ENCODE results near the gene ASTN2. TPM values are rescaled to one million over a fixed set of nuclear protein-coding genes. Genes with fewer than 3 reads are reported as not detected.

The ASTN2 gene
- total RNA-seq, 2 donors from 2014 or later, result 113 to 153 TPM

- Histone ChIP-seq H3K36me3 (no peaks in the 10 kb centered on the region), H3K9me3 (no peaks in the 10 kb centered on the region), H3K27me3 (replicated peaks; ENCODE audit: insufficient read depth) (no peaks in the 10 kb centered on the region), H3K4me3 (no peak overlapping the region), H3K4me1 (replicated peaks) (no peaks in the 10 kb centered on the region), H3K27ac (no peak overlapping the region)
- intact Hi-C loops (cut with DNase I), result no loop called here
- 38% methylated on average over 1 of the region's 1 CpG for WGBS
- no peak for DNase-seq (ENCODE audit: low spot score)
- TF ChIP-seq POLR2A (IDR thresholded peaks at IDR 0.05), result no peak
- no peak for TF ChIP-seq POLR2AphosphoS5 (IDR thresholded peaks at IDR 0.05)
- TF ChIP-seq CTCF (IDR thresholded peaks at IDR 0.05), result no peak
These were observed 322.3 kb downstream of the ASTN2 start for GRCh38 chr9:117092582-117092981.

- DNase-seq (ENCODE audit: low spot score), result no peak
- WGBS, result 58% methylated on average over 4 of the region's 4 CpGs
These were observed 323.3 kb downstream of the ASTN2 start for GRCh38 chr9:117091529-117091928.

GRCh38 chr9:117088786-117089185 lies 326.1 kb downstream of the ASTN2 start:
- no peak overlapping the region for H3K4me3 ChIP-seq
- no peaks in the 10 kb centered on the region for H3K4me1 ChIP-seq (replicated peaks)
- intact Hi-C loops (cut with DNase I), result no loop called here
- H3K36me3 ChIP-seq, result no peaks in the 10 kb centered on the region
- TF ChIP-seq CTCF (IDR thresholded peaks at IDR 0.05) (no peak), POLR2AphosphoS5 (IDR thresholded peaks at IDR 0.05) (no peak), POLR2A (IDR thresholded peaks at IDR 0.05) (no peak)
- no peak overlapping the region for H3K27ac ChIP-seq
- WGBS, result 90% methylated on average over 6 of the region's 6 CpGs
- H3K9me3 ChIP-seq, result no peaks in the 10 kb centered on the region
- no peak for DNase-seq (ENCODE audit: low spot score)
- H3K27me3 ChIP-seq (replicated peaks; ENCODE audit: insufficient read depth), result no peaks in the 10 kb centered on the region

More at GRCh38 chr9:117091529-117091928, 323.3 kb downstream of the ASTN2 start:
- no peaks in the 10 kb centered on the region for H3K4me1 ChIP-seq (replicated peaks)
- H3K27me3 ChIP-seq (replicated peaks; ENCODE audit: insufficient read depth), result no peaks in the 10 kb centered on the region
- TF ChIP-seq POLR2A (IDR thresholded peaks at IDR 0.05) (no peak), CTCF (IDR thresholded peaks at IDR 0.05) (no peak), POLR2AphosphoS5 (IDR thresholded peaks at IDR 0.05) (no peak)
- H3K36me3 ChIP-seq, result no peaks in the 10 kb centered on the region
- no peaks in the 10 kb centered on the region for H3K9me3 ChIP-seq
- intact Hi-C loops (cut with DNase I), result no loop called here
- no peak overlapping the region for H3K4me3 ChIP-seq
- no peak overlapping the region for H3K27ac ChIP-seq

GRCh38 chr9:117088140-117088539 lies 326.7 kb downstream of the ASTN2 start:
- Histone ChIP-seq H3K27ac (no peak overlapping the region), H3K4me1 (replicated peaks) (no peaks in the 10 kb centered on the region), H3K4me3 (no peak overlapping the region), H3K9me3 (no peaks in the 10 kb centered on the region), H3K27me3 (replicated peaks; ENCODE audit: insufficient read depth) (no peaks in the 10 kb centered on the region), H3K36me3 (no peaks in the 10 kb centered on the region)
- DNase-seq (ENCODE audit: low spot score), result no peak
- TF ChIP-seq POLR2AphosphoS5 (IDR thresholded peaks at IDR 0.05) (no peak), CTCF (IDR thresholded peaks at IDR 0.05) (no peak), POLR2A (IDR thresholded peaks at IDR 0.05) (no peak)
- intact Hi-C loops (cut with DNase I), result no loop called here
- WGBS, result 69% methylated on average over 4 of the region's 4 CpGs

- no peaks in the 10 kb centered on the region for H3K4me1 ChIP-seq (replicated peaks)
- H3K27ac ChIP-seq, result no peak overlapping the region
- no peak for TF ChIP-seq POLR2A (IDR thresholded peaks at IDR 0.05)
- intact Hi-C loops (cut with DNase I), result no loop called here
- H3K27me3 ChIP-seq (replicated peaks; ENCODE audit: insufficient read depth), result no peaks in the 10 kb centered on the region
- DNase-seq (ENCODE audit: low spot score), result no peak
- H3K36me3 ChIP-seq, result no peaks in the 10 kb centered on the region
- H3K9me3 ChIP-seq, result no peaks in the 10 kb centered on the region
- no peak overlapping the region for H3K4me3 ChIP-seq
- 74% methylated on average over 4 of the region's 4 CpGs for WGBS
These were observed 330.6 kb downstream of the ASTN2 start for GRCh38 chr9:117084221-117084620.

Measured in prostate gland (tissue), 2 donors.